OCI-LY1 (cell line): ENCODE results near the gene RAD51B.

Source experiments
- H2AFZ ChIP-seq: fragments of 200-600 bp; sonication (generic), shearing (Covaris generic); 2 replicates; pipeline ENCODE4 v1.6.0; 2014; ENCODE audit warnings: antibody characterized with exemption, mild to moderate bottlenecking, low read length
- H3F3A ChIP-seq: fragments of 200-600 bp; sonication (generic), shearing (Covaris generic); 2 replicates; pipeline ENCODE4 v1.6.0; 2014; ENCODE audit warnings: mild to moderate bottlenecking, antibody characterized with exemption, low read length, moderate library complexity; ENCODE audit not compliant: insufficient read depth
- H3K27ac ChIP-seq: fragments of 200-600 bp; sonication (generic); 2 replicates; pipeline ENCODE4 v1.5.1; 2014; ENCODE audit warnings: low read length, mixed run types, mild to moderate bottlenecking, low read depth; ENCODE audit not compliant: poor library complexity, severe bottlenecking
- H3K27me3 ChIP-seq: fragments of 200-600 bp; sonication (generic); 2 replicates; pipeline ENCODE4 v1.6.0; 2014; ENCODE audit warnings: antibody characterized with exemption, mild to moderate bottlenecking, low read length, moderate library complexity; ENCODE audit not compliant: insufficient read depth
- H3K36me3 ChIP-seq: fragments of 200-600 bp; sonication (generic); 2 replicates; pipeline ENCODE4 v1.6.1; 2014; ENCODE audit warnings: mild to moderate bottlenecking, antibody characterized with exemption, low read length, moderate library complexity, mixed read lengths; ENCODE audit not compliant: insufficient read depth
- H3K4me1 ChIP-seq: fragments of 200-600 bp; sonication (generic); 2 replicates; pipeline ENCODE4 v1.5.1; 2014; ENCODE audit warnings: mild to moderate bottlenecking, low read length, moderate library complexity; ENCODE audit not compliant: insufficient read depth, severe bottlenecking
- H3K4me2 ChIP-seq: fragments of 200-600 bp; sonication (generic), shearing (Covaris generic); 2 replicates; pipeline ENCODE4 v1.6.1; 2014; ENCODE audit warnings: low read length
- H3K4me3 ChIP-seq: fragments of 200-600 bp; sonication (generic); 2 replicates; pipeline ENCODE4 v1.5.1; 2014; ENCODE audit warnings: low read length, low read depth, mild to moderate bottlenecking, mixed read lengths; ENCODE audit not compliant: poor library complexity, severe bottlenecking
- H3K79me2 ChIP-seq: fragments of 200-600 bp; shearing (Covaris generic); 2 replicates; pipeline ENCODE4 v1.6.1; 2016; ENCODE audit warnings: mixed run types, low read length, mixed read lengths; ENCODE audit not compliant: insufficient read depth
- H3K9ac ChIP-seq: fragments of 200-600 bp; sonication (generic), shearing (Covaris generic); 2 replicates; pipeline ENCODE4 v1.6.1; 2014; ENCODE audit warnings: mild to moderate bottlenecking, low read length, mixed read lengths
- H3K9me2 ChIP-seq: fragments of 200-600 bp; sonication (generic), shearing (Covaris generic); 2 replicates; pipeline ENCODE4 v1.6.1; 2014; ENCODE audit warnings: low read depth, mild to moderate bottlenecking, low read length, mixed read lengths
- H3K9me3 ChIP-seq: fragments of 200-600 bp; shearing (Covaris generic); 2 replicates; pipeline ENCODE4 v1.6.1; 2014; ENCODE audit warnings: low read length, mixed read lengths
- H4K20me1 ChIP-seq: fragments of 200-600 bp; sonication (generic), shearing (Covaris generic); 2 replicates; pipeline ENCODE4 v1.6.0; 2016; ENCODE audit warnings: mild to moderate bottlenecking, low read length; ENCODE audit not compliant: insufficient read depth
- CTCF ChIP-seq: fragments of 200-600 bp; sonication (generic), shearing (Covaris generic); IDR thresholded peaks from 2 replicates; pipeline ENCODE4 v1.5.1; 2017; ENCODE audit warnings: mild to moderate bottlenecking, antibody characterized with exemption, low read length, moderate library complexity, mixed read lengths
- EZH2 ChIP-seq: fragments of 200-600 bp; sonication (generic), shearing (Covaris generic); IDR thresholded peaks from 2 replicates; pipeline ENCODE4 v1.8.0; 2017; ENCODE audit warnings: borderline replicate concordance, mixed run types, mild to moderate bottlenecking, antibody characterized with exemption, low read length, moderate library complexity, mixed read lengths

Gene RAD51B

GRCh38 chr14:68377006-68377405, 557.4 kb downstream of the RAD51B start:
- Histone ChIP-seq H3K4me1 (peaks cover 66% of the 10 kb centered on the region), H3K4me2 (peak overlapping the region; percentile 58), H3K36me3 (no peaks in the 10 kb centered on the region), H3K79me2 (no peaks in the 10 kb centered on the region), H3K27me3 (no peaks in the 10 kb centered on the region), H4K20me1 (no peaks in the 10 kb centered on the region), H3K27ac (peak overlapping the region; percentile 46), H3K9me3 (peaks cover 3% of the 10 kb centered on the region; the same call in 1 of the 2 replicates), H2AFZ (0 out of 2 replicates have a peak overlapping the region, but pooled peaks have one; percentile 84), H3K9me2 (no peaks in the 10 kb centered on the region), H3K4me3 (no peak overlapping the region), H3K9ac (peak overlapping the region; percentile 44), H3F3A (no peaks in the 10 kb centered on the region)
- TF ChIP-seq CTCF = no peak
- TF ChIP-seq EZH2 = no peak

DNA sequence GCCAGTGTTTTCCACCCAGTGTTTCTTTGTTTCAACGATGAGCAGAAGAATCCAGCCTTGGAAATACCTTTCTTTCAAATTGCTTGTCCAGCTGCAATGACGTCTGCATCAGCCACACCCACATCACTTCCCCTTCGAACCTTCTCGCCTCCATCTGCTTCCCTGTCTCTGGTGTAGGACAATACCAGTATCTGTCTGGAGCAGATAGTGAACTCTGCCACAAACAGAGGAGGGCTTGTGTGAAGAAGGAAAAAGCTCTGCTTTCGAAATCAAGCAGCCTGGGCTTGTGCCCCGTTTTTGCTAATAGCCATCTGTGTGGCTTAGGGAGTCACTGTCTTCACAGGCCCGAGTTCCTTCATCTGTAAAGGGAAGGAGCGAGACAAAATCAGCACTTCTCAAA, 557.9 kb downstream of the RAD51B start:
- Histone ChIP-seq H3K4me2 (peak overlapping the region; percentile 58), H3K4me1 (peaks cover 66% of the 10 kb centered on the region), H3K27me3 (no peaks in the 10 kb centered on the region), H3K36me3 (no peaks in the 10 kb centered on the region), H2AFZ (peak overlapping the region; percentile 84; the same call in 1 of the 2 replicates), H4K20me1 (no peaks in the 10 kb centered on the region), H3K9me2 (no peaks in the 10 kb centered on the region), H3K9ac (peak overlapping the region; percentile 44), H3K4me3 (peak overlapping the region; percentile 9), H3K79me2 (no peaks in the 10 kb centered on the region), H3F3A (no peaks in the 10 kb centered on the region), H3K9me3 (peaks cover 3% of the 10 kb centered on the region; the same call in 1 of the 2 replicates), H3K27ac (peak overlapping the region; percentile 46)
- TF ChIP-seq CTCF = no peak
- TF ChIP-seq EZH2 = no peak

GRCh38 chr14:68379510-68380328, 560.1 kb downstream of the RAD51B start:
- Histone ChIP-seq H3K27ac (peak overlapping the region; percentile 71), H3K4me2 (no peak overlapping the region), H4K20me1 (no peaks in the 10 kb centered on the region), H3F3A (no peaks in the 10 kb centered on the region), H3K79me2 (no peaks in the 10 kb centered on the region), H3K9ac (no peak overlapping the region), H3K4me3 (no peak overlapping the region), H3K27me3 (no peaks in the 10 kb centered on the region), H3K9me3 (no peaks in the 10 kb centered on the region), H3K36me3 (no peaks in the 10 kb centered on the region), H2AFZ (no peak overlapping the region), H3K4me1 (peaks cover 51% of the 10 kb centered on the region), H3K9me2 (no peaks in the 10 kb centered on the region)
- TF ChIP-seq EZH2 (no peak), CTCF (no peak)
